ENCODE data around the gene IFNL3.

- TF ChIP-seq CTCF (conservative IDR thresholded peaks at IDR 0.05; ENCODE audit: low read depth, low read length) (no peak), EZH2 (IDR thresholded peaks at IDR 0.05; ENCODE audit: low read length, unreplicated experiment) (no peak)
These were observed 6.3 kb upstream of the IFNL3 start for GRCh38 chr19:39251081-39251480.

All from PC-3 (cell line).